Neural progenitor cell (in vitro differentiated cells): ENCODE results near the gene CABP2. TPM values are rescaled to one million over a fixed set of nuclear protein-coding genes. Genes with fewer than 3 reads are reported as not detected.
"Not testable (repeated sequence)": the region's sequence is repeated elsewhere in the genome, so short reads cannot be mapped to it uniquely, and the experiment has no call there.

ENCODE experiments used
- DNase-seq: peaks from one replicate; pipeline ENCODE4 v3.0.0-alpha.2; 2016; ENCODE audit warnings: low spot score
- H2AFZ ChIP-seq: fragments of 200-600 bp; sonication (generic); replicated peaks from 2 replicates; pipeline ENCODE4 v1.6.1; 2016; ENCODE audit warnings: antibody characterized with exemption
- H3F3A ChIP-seq: fragments of 200-600 bp; sonication (generic); 2 replicates; pipeline ENCODE4 v1.6.1; 2016; ENCODE audit warnings: antibody characterized with exemption, low read depth
- H3K27ac ChIP-seq: fragments of 200-600 bp; sonication (generic); 2 replicates; pipeline ENCODE4 v1.5.1; 2016; ENCODE audit warnings: mild to moderate bottlenecking
- H3K27me3 ChIP-seq: fragments of 200-600 bp; sonication (generic); 2 replicates; pipeline ENCODE4 v1.6.1; 2016; ENCODE audit warnings: mild to moderate bottlenecking, moderate library complexity
- H3K36me3 ChIP-seq: fragments of 200-600 bp; sonication (generic); 2 replicates; pipeline ENCODE4 v1.5.1; 2016
- H3K4me1 ChIP-seq: fragments of 200-600 bp; sonication (generic); 2 replicates; pipeline ENCODE4 v1.6.1; 2016; ENCODE audit warnings: mixed run types
- H3K4me2 ChIP-seq: fragments of 200-600 bp; sonication (generic); 2 replicates; pipeline ENCODE4 v1.6.1; 2016
- H3K4me3 ChIP-seq: fragments of 200-600 bp; sonication (generic); 2 replicates; pipeline ENCODE4 v1.5.1; 2016
- H3K79me2 ChIP-seq: fragments of 200-600 bp; sonication (generic); 2 replicates; pipeline ENCODE4 v1.6.1; 2016; ENCODE audit warnings: low read depth
- H3K9ac ChIP-seq: fragments of 200-600 bp; sonication (generic); 2 replicates; pipeline ENCODE4 v1.6.1; 2016
- H3K9me3 ChIP-seq: fragments of 200-600 bp; sonication (generic); 2 replicates; pipeline ENCODE4 v1.5.1; 2016; ENCODE audit warnings: low read depth
- H4K20me1 ChIP-seq: fragments of 200-600 bp; sonication (generic); 2 replicates; pipeline ENCODE4 v1.6.1; 2016; ENCODE audit warnings: low read depth
- H3K27ac Mint-ChIP-seq: 3 replicates; pipeline ENCODE4 v1.8.0; 2021; ENCODE audit warnings: mixed read lengths
- H3K27me3 Mint-ChIP-seq: 2 replicates; pipeline ENCODE4 v1.8.0; 2022; ENCODE audit warnings: low read depth, mild to moderate bottlenecking, inconsistent platforms, moderate library complexity, mixed read lengths; ENCODE audit not compliant: insufficient read depth
- H3K36me3 Mint-ChIP-seq: 3 replicates; pipeline ENCODE4 v1.8.0; 2021; ENCODE audit warnings: mixed read lengths
- H3K4me1 Mint-ChIP-seq: 3 replicates; pipeline ENCODE4 v1.8.0; 2021; ENCODE audit warnings: mixed read lengths
- H3K4me3 Mint-ChIP-seq: 3 replicates; pipeline ENCODE4 v1.8.0; 2021; ENCODE audit warnings: mild to moderate bottlenecking, moderate library complexity, mixed read lengths
- H3K9me3 Mint-ChIP-seq: 3 replicates; pipeline ENCODE4 v1.8.0; 2020; ENCODE audit warnings: mixed read lengths
- EZH2 ChIP-seq: fragments of 200-600 bp; sonication (generic); IDR thresholded peaks from 2 replicates; pipeline ENCODE4 v1.6.1; 2017; ENCODE audit warnings: antibody characterized with exemption, mild to moderate bottlenecking, moderate library complexity
- EZH2phosphoT487 ChIP-seq: fragments of 200-600 bp; sonication (generic); IDR thresholded peaks from 2 replicates; pipeline ENCODE4 v1.6.1; 2017; ENCODE audit warnings: antibody characterized with exemption
- total RNA-seq: library from RNA; depleted of rRNA; stranded (reverse); fragments of >200 nt; gene quantifications from 2 replicates; pipeline ENCODE4 v1.2.3, GENCODE V29; 2015; ENCODE audit warnings: low replicate concordance
- TF ChIP-seq, protein P1 (sequence below): fragments of 200-600 bp; sonication (generic); IDR thresholded peaks from 2 replicates; pipeline ENCODE4 v1.5.1; 2017; ENCODE audit warnings: antibody characterized with exemption, mild to moderate bottlenecking

Gene CABP2
- total RNA-seq, 1 donor from 2014 or later: not detected

DNA sequence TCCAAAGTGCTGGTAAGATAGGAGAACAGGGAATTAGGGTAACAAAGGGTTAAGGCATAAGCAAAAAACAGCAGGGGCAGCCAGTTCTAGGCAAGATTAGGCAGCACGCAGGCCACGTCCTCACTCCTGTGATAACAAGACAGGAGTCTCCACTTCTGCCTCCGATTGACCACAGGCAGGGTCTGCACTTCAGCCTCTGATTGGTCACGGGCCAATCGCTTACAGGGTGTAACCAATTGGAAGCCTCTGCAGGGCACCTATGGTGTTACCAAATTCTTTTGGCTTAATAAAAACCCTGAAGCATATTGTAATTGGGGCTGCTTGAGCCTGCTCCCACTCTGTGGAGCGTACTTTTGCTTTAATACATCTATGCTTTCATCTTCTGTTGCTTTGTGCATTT, 48.2 kb upstream of the CABP2 start:
- no peak for DNase-seq
- no peak overlapping the region for H3K27ac Mint-ChIP-seq
- H3K36me3 ChIP-seq: no peaks in the 10 kb centered on the region

DNA sequence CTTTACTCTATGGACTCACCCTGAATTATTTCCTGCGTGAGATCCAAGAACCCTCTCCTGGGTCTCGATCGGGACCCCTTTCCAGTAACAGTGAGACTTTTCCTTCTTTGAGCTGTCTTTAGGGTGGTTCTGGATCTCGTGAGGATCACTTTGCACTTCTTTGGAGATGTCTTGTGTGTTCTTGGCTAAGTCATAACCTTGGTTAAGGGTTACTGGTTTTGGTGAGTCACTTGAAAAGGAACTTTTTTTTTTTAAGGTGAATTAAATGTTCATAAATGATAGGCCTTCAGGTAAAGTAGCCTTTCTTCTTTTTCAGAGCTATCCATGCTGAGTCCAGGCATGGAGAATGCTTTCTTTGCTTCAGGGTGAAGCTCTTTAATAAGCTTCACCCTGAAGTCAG, 41.0 kb upstream of the CABP2 start:
- no peaks in the 10 kb centered on the region for H3K36me3 Mint-ChIP-seq
- Histone ChIP-seq H3K27me3 (no peaks in the 10 kb centered on the region), H2AFZ (no peak overlapping the region), H3K9me3 (no peaks in the 10 kb centered on the region), H3K4me1 (peaks cover 4% of the 10 kb centered on the region), H3F3A (no peaks in the 10 kb centered on the region), H3K4me3 (no peak overlapping the region), H3K36me3 (no peaks in the 10 kb centered on the region), H3K79me2 (no peaks in the 10 kb centered on the region), H3K27ac (no peak overlapping the region), H3K4me2 (no peak overlapping the region), H3K9ac (no peak overlapping the region), H4K20me1 (no peaks in the 10 kb centered on the region)
- H3K9me3 Mint-ChIP-seq: no peaks in the 10 kb centered on the region
- peaks cover 9% of the 10 kb centered on the region for H3K27me3 Mint-ChIP-seq
- no peak for DNase-seq
- no peak overlapping the region for H3K27ac Mint-ChIP-seq
- H3K4me3 Mint-ChIP-seq: no peak overlapping the region
- peaks cover 10% of the 10 kb centered on the region for H3K4me1 Mint-ChIP-seq
- TF ChIP-seq EZH2: no peak
- TF ChIP-seq, protein P1, sequence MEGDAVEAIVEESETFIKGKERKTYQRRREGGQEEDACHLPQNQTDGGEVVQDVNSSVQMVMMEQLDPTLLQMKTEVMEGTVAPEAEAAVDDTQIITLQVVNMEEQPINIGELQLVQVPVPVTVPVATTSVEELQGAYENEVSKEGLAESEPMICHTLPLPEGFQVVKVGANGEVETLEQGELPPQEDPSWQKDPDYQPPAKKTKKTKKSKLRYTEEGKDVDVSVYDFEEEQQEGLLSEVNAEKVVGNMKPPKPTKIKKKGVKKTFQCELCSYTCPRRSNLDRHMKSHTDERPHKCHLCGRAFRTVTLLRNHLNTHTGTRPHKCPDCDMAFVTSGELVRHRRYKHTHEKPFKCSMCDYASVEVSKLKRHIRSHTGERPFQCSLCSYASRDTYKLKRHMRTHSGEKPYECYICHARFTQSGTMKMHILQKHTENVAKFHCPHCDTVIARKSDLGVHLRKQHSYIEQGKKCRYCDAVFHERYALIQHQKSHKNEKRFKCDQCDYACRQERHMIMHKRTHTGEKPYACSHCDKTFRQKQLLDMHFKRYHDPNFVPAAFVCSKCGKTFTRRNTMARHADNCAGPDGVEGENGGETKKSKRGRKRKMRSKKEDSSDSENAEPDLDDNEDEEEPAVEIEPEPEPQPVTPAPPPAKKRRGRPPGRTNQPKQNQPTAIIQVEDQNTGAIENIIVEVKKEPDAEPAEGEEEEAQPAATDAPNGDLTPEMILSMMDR: no peak
- TF ChIP-seq EZH2phosphoT487: no peak

More for the DNA sequence above, 48.2 kb upstream of the CABP2 start:
- H3K9ac ChIP-seq: no peak overlapping the region
- H3K27me3 ChIP-seq: no peaks in the 10 kb centered on the region
- no peaks in the 10 kb centered on the region for H3K4me1 ChIP-seq
- H3K27ac ChIP-seq: no peak overlapping the region
- H4K20me1 ChIP-seq: no peaks in the 10 kb centered on the region
- H3K79me2 ChIP-seq: no peaks in the 10 kb centered on the region
- no peak overlapping the region for H3K4me3 ChIP-seq
- Mint-ChIP-seq H3K36me3 (no peaks in the 10 kb centered on the region), H3K4me1 (peaks cover 19% of the 10 kb centered on the region), H3K9me3 (peaks cover 11% of the 10 kb centered on the region), H3K27me3 (peaks cover 15% of the 10 kb centered on the region), H3K4me3 (no peak overlapping the region)
- no peaks in the 10 kb centered on the region for H3K9me3 ChIP-seq
- TF ChIP-seq, protein P1: no peak
- TF ChIP-seq EZH2 (no peak), EZH2phosphoT487 (no peak)
- H3K4me2 ChIP-seq: no peak overlapping the region
- H2AFZ ChIP-seq: no peak overlapping the region
- no peaks in the 10 kb centered on the region for H3F3A ChIP-seq

DNA sequence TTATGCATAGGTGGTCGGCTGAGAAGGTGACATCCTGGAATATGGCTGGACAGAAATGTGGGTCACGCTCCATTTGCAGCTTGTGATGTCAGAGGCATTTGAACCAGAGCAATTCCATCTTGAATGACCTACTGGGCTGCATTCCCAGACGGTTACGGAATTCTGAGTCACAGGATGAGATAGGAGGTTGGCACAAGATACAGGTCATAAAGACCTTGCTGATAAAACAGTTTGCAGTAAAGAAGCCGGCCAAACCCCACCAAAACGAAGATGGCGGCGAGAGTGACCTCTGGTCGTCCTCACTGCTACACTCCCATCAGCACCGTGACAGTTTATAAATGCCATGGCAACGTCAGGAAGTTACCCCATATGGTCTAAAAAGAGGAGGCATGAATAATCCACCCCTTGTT, 40.5 kb upstream of the CABP2 start:
- not testable (repeated sequence) for H3K27me3 Mint-ChIP-seq, H3K9me3 Mint-ChIP-seq, H3K9me3 ChIP-seq, H3K4me1 Mint-ChIP-seq, H4K20me1 ChIP-seq, H3K9ac ChIP-seq, H3K4me1 ChIP-seq, H3K79me2 ChIP-seq, H3K4me2 ChIP-seq, DNase-seq, H3K4me3 ChIP-seq, H3F3A ChIP-seq, H3K36me3 Mint-ChIP-seq, H3K27ac ChIP-seq, H3K36me3 ChIP-seq, H3K4me3 Mint-ChIP-seq, H3K27ac Mint-ChIP-seq, H3K27me3 ChIP-seq
- H2AFZ ChIP-seq: peak overlapping the region; percentile 42

DNA sequence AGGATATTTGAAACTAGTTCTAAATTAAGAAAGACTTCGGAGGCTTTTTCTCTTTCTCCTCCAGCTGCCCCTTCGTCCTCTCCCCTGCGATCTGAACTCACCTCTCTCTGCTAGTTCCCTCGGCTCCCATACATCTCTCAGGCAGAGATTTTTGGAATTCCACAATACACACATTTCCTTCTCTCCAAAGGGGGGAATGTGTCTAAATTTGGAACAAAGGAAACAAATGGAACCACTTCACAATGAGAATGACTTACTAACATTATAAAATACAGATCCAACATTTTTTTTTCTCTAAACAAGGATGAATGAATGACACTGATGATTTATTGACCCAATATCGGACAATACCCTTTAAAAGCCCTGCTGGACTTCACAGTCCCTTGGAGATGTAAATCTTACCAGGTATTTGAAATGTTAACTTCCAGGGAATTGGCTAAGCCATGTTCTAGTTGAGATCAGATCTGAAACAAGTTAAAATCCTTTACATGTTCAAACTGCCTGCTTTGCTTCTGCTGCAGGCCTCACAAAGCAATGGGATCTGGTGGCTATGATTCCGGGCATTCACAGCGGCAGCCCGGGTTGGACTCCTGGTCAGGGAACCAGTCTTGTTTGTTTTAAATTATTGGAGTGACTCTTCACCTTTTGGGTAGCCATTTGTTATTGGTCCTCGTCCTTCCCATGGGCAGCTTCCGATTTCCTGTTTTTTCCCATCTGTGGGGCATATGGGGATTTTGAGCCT, 39.9 kb upstream of the CABP2 start:
- Histone ChIP-seq H3K4me3 (no peak overlapping the region), H3K4me1 (peaks cover 4% of the 10 kb centered on the region), H4K20me1 (no peaks in the 10 kb centered on the region), H3K9ac (peak overlapping the region; percentile 40), H3K27me3 (no peaks in the 10 kb centered on the region), H3K79me2 (no peaks in the 10 kb centered on the region), H3K4me2 (no peak overlapping the region), H3F3A (no peaks in the 10 kb centered on the region), H3K9me3 (no peaks in the 10 kb centered on the region), H3K27ac (no peak overlapping the region), H3K36me3 (no peaks in the 10 kb centered on the region), H2AFZ (peak overlapping the region; percentile 42)
- Mint-ChIP-seq H3K27me3 (peaks cover 9% of the 10 kb centered on the region), H3K36me3 (no peaks in the 10 kb centered on the region), H3K9me3 (no peaks in the 10 kb centered on the region), H3K4me3 (no peak overlapping the region), H3K4me1 (peaks cover 10% of the 10 kb centered on the region), H3K27ac (no peak overlapping the region)
- DNase-seq: no peak
- TF ChIP-seq, protein P1: no peak
- TF ChIP-seq EZH2 (no peak), EZH2phosphoT487 (no peak)
